K562 (cell line): Measurements from ENCODE around the gene MECR. TPM values are rescaled to one million over a fixed set of nuclear protein-coding genes. Genes with fewer than 3 reads are reported as not detected.
A peak's percentile ranks its signal among the peaks of the same experiment; 100 is the strongest.

ENCODE experiments used
- ATAC-seq: fragments of 200-7000 bp; cut with Tn5 transposase; 3 replicates; pipeline ENCODE4 v1.9.1; 2020; ENCODE audit warnings: moderate library complexity
- BruUV-seq: library from RNA; stranded (reverse); fragments of 400-500 nt; replicated peaks from 2 replicates; lab custom pipeline; 2021; lab: Mats Ljungman, UMichigan
- CTCF ChIA-PET: fragments of 300-600 bp; formaldehyde crosslinking; extraction: SDS; loops from one replicate; lab custom pipeline; 2021; ENCODE audit warnings: low intra/inter-chr PET ratio; lab: Yijun Ruan, JAX
- POLR2A ChIA-PET: fragments of 300-600, 350-650 bp; sonication (Branson Sonifier 250); formaldehyde crosslinking; extraction: SDS; loops from one replicate; lab custom pipeline; 2021; ENCODE audit warnings: antibody characterized with exemption, inconsistent platforms; lab: Yijun Ruan, JAX
- DNase-seq, 4 experiments: peaks; one replicate each; pipeline versions ENCODE4 v3.0.0 to v3.0.0-alpha.2; 2011 to 2018; ENCODE audit warnings: low spot score in 3 of 4, mixed read lengths in 3 of 4; ENCODE audit errors: extremely low read depth in 1 of 4
- FAIRE-seq: peaks from 2 replicates; lab custom pipeline; 2011; peaks lifted over from hg19 to GRCh38; lab: Jason Lieb, UNC
- H2AFZ ChIP-seq: 2 replicates; pipeline ENCODE4 v1.6.0; 2011; ENCODE audit warnings: low read depth, low read length, control low read depth, inconsistent platforms
- H3K27ac ChIP-seq: fragments of 200-600 bp; 3 replicates; pipeline ENCODE4 v1.8.0; 2011; ENCODE audit warnings: low read depth, mild to moderate bottlenecking, control low read depth, inconsistent platforms, low read length, moderate library complexity, mixed read lengths; ENCODE audit errors: extremely low read depth
- H3K27me3 ChIP-seq, 2 experiments: fragments of 300-600 bp in 1 of 2; 2 replicates in 1 of 2; 3 replicates in 1 of 2; pipeline versions ENCODE4 v1.6.0 to v1.8.0; 2011; ENCODE audit warnings: inconsistent platforms in 2 of 2, low read length in 2 of 2, mild to moderate bottlenecking in 1 of 2, mixed read lengths in 1 of 2, moderate library complexity in 1 of 2; ENCODE audit not compliant: control insufficient read depth in 2 of 2, insufficient read depth in 2 of 2
- H3K36me3 ChIP-seq: fragments of 300-600 bp; 3 replicates; pipeline ENCODE4 v1.8.0; 2011; ENCODE audit warnings: mild to moderate bottlenecking, low read length, inconsistent platforms; ENCODE audit not compliant: control insufficient read depth, insufficient read depth
- H3K4me1 ChIP-seq, 2 experiments: fragments of 200-600 bp in 1 of 2; replicated peaks in 1 of 2; 2 replicates in 1 of 2; 3 replicates in 1 of 2; pipeline versions ENCODE4 v1.5.1 to v1.8.0; 2011; ENCODE audit warnings: inconsistent platforms in 2 of 2, low read length in 2 of 2, mild to moderate bottlenecking in 1 of 2, mixed read lengths in 1 of 2, moderate library complexity in 1 of 2; ENCODE audit not compliant: control insufficient read depth in 2 of 2, insufficient read depth in 2 of 2
- H3K4me2 ChIP-seq: 2 replicates; pipeline ENCODE4 v1.6.1; 2011; ENCODE audit warnings: low read length, control low read depth, inconsistent platforms, mixed read lengths; ENCODE audit not compliant: insufficient read depth
- H3K4me3 ChIP-seq: fragments of 200-600 bp; sonication (generic), shearing (Covaris generic); 2 replicates; pipeline ENCODE4 v1.5.1; 2016; ENCODE audit warnings: control low read depth, inconsistent platforms
- H3K79me2 ChIP-seq: fragments of 200-600 bp; 3 replicates; pipeline ENCODE4 v1.8.0; 2011; ENCODE audit warnings: low read length, inconsistent platforms; ENCODE audit not compliant: control insufficient read depth, insufficient read depth
- H3K9ac ChIP-seq, 2 experiments: 2 replicates each; pipeline versions ENCODE4 v1.6.0 to v1.6.1; 2011; ENCODE audit warnings: low read depth in 2 of 2, low read length in 2 of 2, control low read depth in 1 of 2, inconsistent platforms in 1 of 2, mild to moderate bottlenecking in 1 of 2, mixed read lengths in 1 of 2; ENCODE audit not compliant: insufficient read depth in 1 of 2
- H3K9me1 ChIP-seq: one replicate; pipeline ENCODE4 v1.6.0; 2011; ENCODE audit warnings: inconsistent platforms, mild to moderate bottlenecking, low read length, moderate library complexity; ENCODE audit not compliant: control insufficient read depth, insufficient read depth
- H3K9me3 ChIP-seq: replicated peaks from 2 replicates; pipeline ENCODE4 v1.5.1; 2011; ENCODE audit warnings: low read depth, low read length, inconsistent platforms; ENCODE audit not compliant: control insufficient read depth, insufficient read depth
- H4K20me1 ChIP-seq: replicated peaks from 2 replicates; pipeline ENCODE4 v1.6.1; 2011; ENCODE audit warnings: low read length, inconsistent platforms, mixed read lengths; ENCODE audit not compliant: control insufficient read depth, insufficient read depth
- CCAR2 ChIP-seq: fragments of 200-400 bp; formaldehyde crosslinking; IDR thresholded peaks from 2 replicates; pipeline ENCODE4 v1.6.1; 2017; ENCODE audit warnings: mild to moderate bottlenecking, low read depth, low read length
- EHMT2 ChIP-seq: fragments of 450-650 bp; IDR thresholded peaks from 2 replicates; pipeline ENCODE4 v1.6.1; 2018; ENCODE audit warnings: antibody characterized with exemption
- MTF1 ChIP-seq: fragments of 250-450 bp; sonication (Bioruptor Pico); IDR thresholded peaks from 2 replicates; pipeline ENCODE4 v1.9.0; 2021; ENCODE audit warnings: moderate library complexity, mild to moderate bottlenecking, inconsistent platforms, borderline replicate concordance
- NFIC ChIP-seq: fragments of 450-650 bp; IDR thresholded peaks from 2 replicates; pipeline ENCODE4 v1.6.1; 2017; ENCODE audit warnings: mild to moderate bottlenecking, inconsistent platforms
- RFX5 ChIP-seq: IDR thresholded peaks from 2 replicates; pipeline ENCODE4 v1.6.1; 2011; ENCODE audit warnings: low read depth, mild to moderate bottlenecking, improper control_type of control experiment, low read length
- SNIP1 ChIP-seq: fragments of 450-650 bp; IDR thresholded peaks from 2 replicates; pipeline ENCODE4 v1.7.1; 2017; ENCODE audit warnings: low read depth, mild to moderate bottlenecking
- WGBS: fragments of 100-300 bp; shearing (Covaris generic); methylation state at CpG from one replicate; pipeline ENCODE4 v1.1.6; 2016; ENCODE audit warnings: low coverage, mixed read lengths; ENCODE audit not compliant: insufficient coverage; ENCODE audit errors: missing lambda C conversion rate; 5-methylcytosine and 5-hydroxymethylcytosine counted together
- in situ Hi-C: fragments of 300-500 bp; cut with MboI; formaldehyde crosslinking; loops from 4 replicates; pipeline ENCODE4 v1.15.0; 2018; ENCODE audit warnings: inconsistent platforms, mixed read lengths
- intact Hi-C: fragments of 100-400 bp; cut with micrococcal nuclease; formaldehyde crosslinking; loops from 2 replicates; pipeline ENCODE4 v1.14.2; 2022
- polyA plus RNA-seq, 8 experiments: library from polyadenylated mRNA; depleted of rRNA in 4 of 8; stranded (reverse) in 5 of 8; unstranded in 3 of 8; fragments of >200 nt; fragmentation: Nextera tagmentation in 2 of 8; fragmentation: Illumina TruSeq in 1 of 8; extraction: Ambion mirVana in 2 of 8; extraction: Trizol in 1 of 8; gene quantifications; 2 replicates each; pipeline versions ENCODE4 v1.2.1 to v1.2.3, GENCODE V29; 2011 to 2014; ENCODE audit warnings: inconsistent platforms in 1 of 8, missing spikeins in 1 of 8
- total RNA-seq, 7 experiments: library from RNA; depleted of rRNA in 6 of 7; stranded (reverse); fragments of >200 nt in 6 of 7; fragmentation: Illumina TruSeq in 2 of 7; extraction: Trizol in 2 of 7; gene quantifications; 2 replicates each; pipeline versions ENCODE4 v1.2.1 to v1.2.3, GENCODE V29; 2011 to 2021; ENCODE audit warnings: low replicate concordance in 1 of 7
- TF ChIP-seq, protein P1 (sequence below): fragments of 450-650 bp; IDR thresholded peaks from 2 replicates; pipeline ENCODE4 v1.6.1; 2016; ENCODE audit warnings: low read depth, mild to moderate bottlenecking, moderate library complexity

Gene MECR
- total and polyA plus RNA-seq, 9 of the 15 experiments (the other 6 are each of a cell fraction or from before 2014, with no cell fraction given) = 10.4 to 58.6 (median 42.9) TPM

DNA sequence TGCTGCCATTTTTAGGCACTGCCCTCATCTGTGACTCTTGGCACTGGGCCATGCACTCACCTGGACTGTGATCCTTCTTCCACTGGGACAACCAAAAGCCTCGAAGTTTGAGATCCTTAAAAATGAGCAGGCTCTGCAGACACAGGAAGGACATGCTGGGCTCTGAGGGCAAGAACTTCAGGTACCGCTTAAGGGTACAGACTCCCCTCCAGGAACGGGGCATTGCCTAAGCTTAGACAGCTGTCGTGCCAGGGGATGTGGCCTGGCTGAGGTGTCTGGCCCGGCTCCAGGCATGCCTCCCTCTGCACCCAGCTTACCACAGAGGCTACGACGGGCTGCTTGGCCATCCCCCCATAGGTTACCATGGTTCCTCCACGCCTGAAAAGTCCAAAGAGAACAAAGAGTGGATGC, 34.8 kb downstream of the MECR start:
- DNase-seq = no peak
- POLR2A ChIA-PET = interaction anchor here (0.6 to 2.5 kb wide), 6 partner anchors 10 to 1555 kb away, joined by 3 to 20 read pairs (median 3); partner anchors contain the start of gene SRSF4
- in situ Hi-C loops = loop anchor here (5.0 kb wide), 1 partner anchor 314 kb away; no protein-coding TSS in a partner anchor
- peak; percentile 70 for TF ChIP-seq NFIC
- no peak for TF ChIP-seq CCAR2
- TF ChIP-seq, all 486 proteins: peak for 1
- 0 out of 2 replicates have a peak, but pooled peaks cover 2% of the 10 kb centered on the region for H3K9me3 ChIP-seq
- H4K20me1 ChIP-seq = no peaks in the 10 kb centered on the region
- no peak overlapping the region for H2AFZ ChIP-seq
- H3K79me2 ChIP-seq = no peaks in the 10 kb centered on the region
- ATAC-seq (no peak), FAIRE-seq (no peak)
- H3K27ac ChIP-seq = no peak overlapping the region
- intact Hi-C loops = no loop called here
- H3K4me3 ChIP-seq = no peak overlapping the region
- no peaks in the 10 kb centered on the region for H3K27me3 ChIP-seq
- no peak overlapping the region for H3K9ac ChIP-seq
- WGBS = 95% methylated on average over 8 of the region's 8 CpGs
- H3K4me2 ChIP-seq = no peak overlapping the region
- H3K36me3 ChIP-seq = peaks cover 80% of the 10 kb centered on the region
- peaks cover under 1 to 3% of the 10 kb centered on the region in 2 experiments; a peak in 3 of 5 replicates for H3K4me1 ChIP-seq
- no TSS peak for BruUV-seq
- CTCF ChIA-PET = no interaction called here
- no peaks in the 10 kb centered on the region for H3K9me1 ChIP-seq

DNA sequence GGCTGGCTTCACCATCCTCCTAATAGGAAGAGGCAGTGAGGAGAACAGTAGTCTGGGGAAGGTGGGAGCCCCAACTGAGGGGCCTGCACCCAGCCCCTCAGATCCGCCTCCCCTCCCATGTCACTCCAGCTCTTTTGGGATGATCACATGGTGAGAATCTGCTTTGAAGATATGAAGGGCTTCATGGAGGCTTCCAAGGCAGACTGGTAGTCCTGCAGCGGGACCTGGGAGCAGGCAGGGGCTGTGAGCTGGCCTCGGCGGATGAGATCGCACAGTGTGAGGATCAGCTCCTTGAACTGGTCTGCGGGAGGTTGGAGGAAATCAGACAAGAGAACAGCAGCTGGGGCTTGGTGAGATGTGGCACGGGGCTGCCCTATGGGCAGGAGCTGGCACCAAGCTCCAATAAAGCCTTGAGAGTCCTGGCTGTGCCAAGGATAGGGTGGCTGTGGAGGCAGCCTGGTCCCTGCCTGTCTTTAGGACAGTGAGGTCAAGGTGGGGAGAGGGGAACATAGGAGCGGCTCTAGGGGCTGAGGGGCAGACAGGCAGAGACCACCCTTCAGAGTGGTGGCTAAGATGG, 36.8 kb downstream of the MECR start:
- H2AFZ ChIP-seq = no peak overlapping the region
- 0 out of 2 replicates have a peak, but pooled peaks cover 3% of the 10 kb centered on the region for H3K9me3 ChIP-seq
- in situ Hi-C loops = no loop called here
- peaks cover 62% of the 10 kb centered on the region for H3K36me3 ChIP-seq
- H3K4me1 ChIP-seq = peaks cover 0 to 3% of the 10 kb centered on the region in 2 experiments; a peak in 2 of 5 replicates
- no peaks in the 10 kb centered on the region for H4K20me1 ChIP-seq
- DNase-seq = no peak
- no peak overlapping the region for H3K27ac ChIP-seq
- TF ChIP-seq, protein P1, sequence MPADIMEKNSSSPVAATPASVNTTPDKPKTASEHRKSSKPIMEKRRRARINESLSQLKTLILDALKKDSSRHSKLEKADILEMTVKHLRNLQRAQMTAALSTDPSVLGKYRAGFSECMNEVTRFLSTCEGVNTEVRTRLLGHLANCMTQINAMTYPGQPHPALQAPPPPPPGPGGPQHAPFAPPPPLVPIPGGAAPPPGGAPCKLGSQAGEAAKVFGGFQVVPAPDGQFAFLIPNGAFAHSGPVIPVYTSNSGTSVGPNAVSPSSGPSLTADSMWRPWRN = no peak
- TF ChIP-seq RFX5 = no peak
- no peak for TF ChIP-seq MTF1 (CRISPR knock-in tag)
- TF ChIP-seq EHMT2 = no peak
- TF ChIP-seq SNIP1 = no peak
- TF ChIP-seq, all 486 proteins: peak for 0
- ATAC-seq (no peak), FAIRE-seq (no peak)
- Histone ChIP-seq H3K79me2 (no peaks in the 10 kb centered on the region), H3K9ac (peak overlapping the region in 1 of 2 experiments; percentile 6; a peak in 1 of 4 replicates), H3K27me3 (no peaks in the 10 kb centered on the region), H3K4me3 (no peak overlapping the region), H3K9me1 (no peaks in the 10 kb centered on the region), H3K4me2 (no peak overlapping the region)
- BruUV-seq = no TSS peak
- intact Hi-C loops = no loop called here
- ChIA-PET POLR2A (interaction anchor here (0.6 to 1.9 kb wide), 3 partner anchors 16 to 545 kb away, joined by 3 to 11 read pairs (median 4); partner anchors contain the start of gene RNU11), CTCF (no interaction called here)
- WGBS = 94% methylated on average over 8 of the region's 8 CpGs
